ENCODE data around the gene HIGD1C.
"Not testable (repeated sequence)": the region's sequence is repeated elsewhere in the genome, so short reads cannot be mapped to it uniquely, and the experiment has no call there.

HIGD1C gene

DNA sequence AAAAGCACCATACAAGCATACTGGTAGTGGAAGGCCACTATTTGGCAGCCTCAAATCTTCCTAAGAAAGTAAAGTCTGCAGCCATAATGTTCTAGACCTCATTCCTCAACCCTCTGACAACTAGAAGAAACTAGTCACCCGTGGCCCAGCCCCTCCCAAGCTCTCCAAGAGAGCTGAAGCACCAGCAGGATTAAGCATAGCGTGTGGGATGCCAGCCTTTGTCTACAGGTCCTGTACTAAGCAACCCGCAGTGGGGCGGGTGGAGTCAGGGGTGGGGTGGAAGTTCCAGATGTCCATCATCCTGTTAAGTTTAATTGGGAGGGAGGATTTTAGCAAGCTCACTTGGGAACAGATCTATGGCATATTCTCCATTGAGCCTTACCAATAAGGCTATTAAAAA lies 59.6 kb downstream of the HIGD1C start:
- H3K4me3 ChIP-seq (ENCODE audit: low read depth, low read length), result no peak overlapping the region
- DNase-seq (ENCODE audit: low read depth), result no peak

GRCh38 chr12:51012570-51013236 lies 60.4 kb downstream of the HIGD1C start:
- H3K4me3 ChIP-seq (ENCODE audit: low read depth, low read length), result no peak overlapping the region
- DNase-seq (ENCODE audit: low read depth), result no peak

GRCh38 chr12:51013441-51013840 lies 61.1 kb downstream of the HIGD1C start:
- DNase-seq (ENCODE audit: low read depth), result no peak
- H3K4me3 ChIP-seq (ENCODE audit: low read depth, low read length), result no peak overlapping the region

- DNase-seq (ENCODE audit: low read depth); H3K4me3 ChIP-seq (ENCODE audit: low read depth, low read length): not testable (repeated sequence)
These were observed 62.1 kb downstream of the HIGD1C start for GRCh38 chr12:51014467-51014866.

DNA sequence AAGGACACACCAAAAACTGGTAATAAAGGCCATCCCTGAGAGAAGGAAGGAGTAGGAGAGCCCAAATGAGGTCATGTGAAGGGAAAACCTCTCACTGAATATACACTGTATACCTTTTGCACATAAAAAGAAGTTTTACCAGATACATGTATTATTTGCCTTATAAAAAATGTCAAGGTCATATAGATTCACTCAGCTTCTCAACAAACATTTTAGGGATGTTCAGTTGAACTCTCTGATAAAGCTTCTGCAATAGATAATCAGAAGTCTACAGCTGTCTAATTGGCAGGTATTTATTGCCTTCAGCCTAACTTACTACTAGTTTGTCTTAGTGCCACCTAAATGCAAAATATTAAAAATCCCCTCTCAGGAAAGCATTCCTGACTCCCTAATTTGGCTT lies 65.1 kb downstream of the HIGD1C start:
- DNase-seq (ENCODE audit: low read depth), result no peak
- H3K4me3 ChIP-seq (ENCODE audit: low read depth, low read length), result no peak overlapping the region

- H3K4me3 ChIP-seq (ENCODE audit: low read depth, low read length), result no peak overlapping the region
- no peak for DNase-seq (ENCODE audit: low read depth)
These were observed 66.6 kb downstream of the HIGD1C start for GRCh38 chr12:51018956-51019355.

DNA sequence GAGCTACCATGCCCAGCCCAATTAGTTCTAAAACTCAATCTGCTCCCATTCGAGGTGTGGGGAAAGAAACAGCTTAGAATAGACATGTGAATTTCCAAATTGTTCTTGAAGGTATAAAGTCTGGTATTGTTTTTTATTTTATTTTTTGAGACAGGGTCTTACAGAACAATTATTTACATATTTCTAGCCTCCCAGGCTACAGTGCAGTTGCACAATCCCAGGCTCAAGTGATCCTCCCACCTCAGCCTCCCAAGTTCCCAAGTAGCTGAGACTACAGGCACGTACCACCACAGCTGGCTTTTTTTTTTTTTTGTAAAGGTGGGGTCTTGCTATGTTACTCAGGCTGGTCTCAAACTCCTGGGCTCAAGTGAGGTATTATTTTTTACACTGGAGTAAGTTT lies 67.6 kb downstream of the HIGD1C start:
- no peak overlapping the region for H3K4me3 ChIP-seq (ENCODE audit: low read depth, low read length)
- no peak for DNase-seq (ENCODE audit: low read depth)

All from skeletal muscle cell (primary cell).